HG02981 (cell line): ENCODE results near the gene RNF115.

ENCODE experiments used
- ATAC-seq: cut with Tn5 transposase; IDR thresholded peaks from one replicate; pipeline ENCODE4 v1.9.1; 2021; ENCODE audit warnings: mild to moderate bottlenecking, moderate library complexity; ENCODE audit not compliant: unreplicated experiment

Gene RNF115

GRCh38 chr1:145707183-145707867, 116.6 kb downstream of the RNF115 start, which contains the start of gene PDZK1:
Gene PDZK1 (minus strand): TSS chr1:145707368. CDS start chr1:145688021, 19,347 bp downstream.
- no peak for ATAC-seq

- ATAC-seq, result no peak
These were observed 117.7 kb downstream of the RNF115 start for GRCh38 chr1:145706086-145706664.

GRCh38 chr1:145705622-145706021, 118.3 kb downstream of the RNF115 start:
- ATAC-seq, result no peak

- ATAC-seq, result no peak
These were observed 121.1 kb downstream of the RNF115 start for GRCh38 chr1:145702826-145703225.

GRCh38 chr1:145702052-145702451, 121.8 kb downstream of the RNF115 start:
- no peak for ATAC-seq

GRCh38 chr1:145701306-145701862, 122.5 kb downstream of the RNF115 start:
- no peak for ATAC-seq

- no peak for ATAC-seq
These were observed 127.3 kb downstream of the RNF115 start for GRCh38 chr1:145696630-145696960.

- ATAC-seq, result no peak
These were observed 127.9 kb downstream of the RNF115 start for GRCh38 chr1:145695821-145696629.

GRCh38 chr1:145692785-145693443, 131.0 kb downstream of the RNF115 start:
- ATAC-seq, result no peak

GRCh38 chr1:145690587-145691558, 133.0 kb downstream of the RNF115 start:
- peak; percentile 85 for ATAC-seq

GRCh38 chr1:145689922-145690321, 134.0 kb downstream of the RNF115 start:
- ATAC-seq, result no peak

GRCh38 chr1:145688924-145689323, 135.0 kb downstream of the RNF115 start:
- ATAC-seq, result no peak
